Left forelimb (tissue), 1 donor: ENCODE data around the gene DSCAML1.

Source experiments
- DNase-seq: peaks from one replicate; pipeline ENCODE4 v3.0.0-alpha.2; 2018; ENCODE audit warnings: low spot score

Gene DSCAML1

DNA sequence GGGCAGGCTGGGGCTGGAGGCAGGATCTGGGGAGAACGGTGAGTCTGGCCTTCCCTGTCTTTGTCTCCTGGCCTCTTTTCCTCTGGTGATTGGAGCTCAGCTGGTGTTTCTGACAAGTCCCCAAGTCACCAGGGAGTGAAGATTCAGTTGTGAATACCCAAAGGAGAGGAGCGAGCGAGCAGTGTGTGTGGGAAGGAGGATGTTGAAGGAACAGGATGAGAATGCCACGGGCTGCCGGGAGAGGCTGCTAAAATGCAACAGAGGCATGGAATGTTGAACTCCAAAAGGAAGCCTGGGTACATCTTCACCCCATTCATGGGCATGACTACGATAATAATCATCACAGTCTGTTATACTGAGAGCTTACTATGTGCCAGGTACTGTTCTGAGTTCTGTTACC, 306.1 kb downstream of the DSCAML1 start:
- DNase-seq: no peak

DNA sequence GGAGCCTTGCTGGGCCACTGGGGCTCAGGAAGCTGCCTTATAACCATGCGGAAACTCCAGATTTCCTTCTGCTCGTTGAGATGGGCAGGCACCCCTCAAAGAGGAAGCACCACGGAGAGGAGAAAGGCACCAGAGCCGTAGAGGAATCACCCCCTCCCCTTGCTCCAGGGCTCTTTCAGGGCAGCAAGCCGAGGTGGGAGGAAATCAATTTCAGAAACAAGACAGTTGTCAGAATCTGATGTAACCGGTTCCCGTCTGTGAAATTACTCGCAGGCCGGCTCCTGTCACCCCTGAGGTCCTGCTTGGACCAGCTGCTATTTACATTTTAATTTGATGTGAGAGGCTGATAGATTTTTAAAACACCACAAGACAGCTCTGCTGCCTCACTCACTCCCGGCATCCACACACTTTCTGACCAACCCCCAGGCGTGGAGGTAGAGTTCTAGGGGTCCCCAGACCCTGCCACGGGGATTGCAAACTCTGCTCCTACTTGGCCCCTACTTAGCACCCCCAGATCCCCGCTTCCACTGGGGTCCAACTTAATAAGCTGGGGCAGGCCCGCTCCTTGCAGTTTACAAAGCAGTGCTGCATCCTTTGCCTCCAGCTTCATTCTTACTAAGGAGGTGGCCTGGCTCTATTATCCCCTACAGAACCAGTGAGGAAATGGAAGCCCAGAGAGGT, 306.9 kb downstream of the DSCAML1 start:
- DNase-seq: no peak

DNA sequence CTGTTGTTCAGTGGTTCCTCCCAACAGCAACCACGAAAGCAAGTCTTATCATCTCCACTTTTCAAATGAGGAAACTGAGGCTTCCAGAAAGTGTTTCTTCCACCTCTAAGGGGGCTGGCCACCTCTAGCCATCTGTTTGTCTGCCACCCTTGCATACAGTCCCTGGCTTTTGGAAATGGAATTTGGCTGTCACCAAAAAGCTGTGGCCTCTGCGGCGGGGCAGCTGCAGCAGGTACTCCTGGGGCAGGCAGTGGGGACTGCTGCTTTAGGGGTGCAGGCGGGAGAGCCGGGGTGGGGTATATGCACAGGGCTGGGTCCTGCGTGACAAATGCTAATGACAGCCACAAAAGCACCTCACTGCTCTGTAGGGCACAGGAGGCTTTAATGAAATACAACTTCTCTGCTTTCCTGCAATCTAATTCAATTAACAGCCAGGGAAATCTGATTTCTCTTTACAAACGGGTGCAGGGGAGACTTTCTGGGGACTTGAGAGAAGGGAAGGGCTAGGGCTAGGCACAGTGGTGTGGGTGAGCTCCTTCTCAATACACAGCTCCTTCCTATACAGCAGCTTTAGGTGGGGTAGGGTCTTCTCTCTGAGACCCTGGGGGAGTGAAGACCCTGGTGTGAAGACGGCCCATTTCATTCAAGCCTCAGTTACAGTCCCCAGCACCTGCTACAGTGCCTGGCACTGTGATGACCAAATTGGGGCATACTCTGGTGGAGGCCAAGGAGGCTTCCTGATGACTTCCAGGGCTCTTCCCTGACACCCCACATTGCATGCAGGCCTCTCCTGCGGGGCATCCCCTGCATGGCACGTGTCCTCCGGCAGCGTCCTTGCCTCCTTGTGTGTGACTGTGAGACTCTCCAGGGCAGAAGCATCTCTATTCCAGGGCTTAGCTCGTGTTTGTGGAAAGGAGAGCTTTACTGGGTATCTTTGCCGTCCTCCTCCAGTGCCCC, 307.7 kb downstream of the DSCAML1 start:
- no peak for DNase-seq

DNA sequence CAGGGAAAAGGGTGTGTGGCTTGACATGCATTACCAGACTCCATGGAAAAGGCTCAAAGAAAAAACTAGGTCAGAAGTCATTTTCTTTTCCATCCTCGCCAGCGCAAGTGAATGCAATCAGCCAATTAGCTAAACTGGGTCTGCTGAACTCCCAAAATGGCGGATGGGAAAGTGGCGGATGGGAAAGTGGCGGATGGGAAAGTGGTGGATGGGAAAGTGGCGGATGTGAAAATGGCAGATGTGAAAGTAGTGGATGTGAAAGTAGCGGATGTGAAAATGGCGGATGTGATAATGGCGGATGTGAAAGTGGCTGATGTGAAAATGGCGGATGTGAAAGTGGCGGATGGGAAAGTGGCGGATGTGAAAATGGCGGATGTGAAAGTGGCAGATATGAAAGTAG, 311.0 kb downstream of the DSCAML1 start:
- no peak for DNase-seq

DNA sequence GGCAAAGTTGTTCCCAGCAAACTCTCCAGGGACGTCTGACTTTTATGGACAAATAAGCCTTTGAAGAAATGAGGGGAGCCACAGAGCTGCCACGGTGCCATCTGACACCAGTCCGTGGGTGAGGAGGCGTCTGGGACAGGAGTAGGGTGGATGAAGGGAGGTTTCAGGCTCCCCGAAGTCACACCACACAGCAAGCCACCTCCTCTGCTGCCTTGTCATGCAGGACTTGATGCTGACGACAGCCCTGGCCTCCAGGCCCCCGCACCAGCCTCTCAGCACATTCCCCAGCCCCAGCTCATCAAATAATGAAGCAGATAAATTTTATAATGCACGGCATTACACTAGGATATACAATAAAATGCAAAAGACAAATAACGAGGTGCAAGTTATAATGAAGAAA, 312.9 kb downstream of the DSCAML1 start:
- DNase-seq: no peak

DNA sequence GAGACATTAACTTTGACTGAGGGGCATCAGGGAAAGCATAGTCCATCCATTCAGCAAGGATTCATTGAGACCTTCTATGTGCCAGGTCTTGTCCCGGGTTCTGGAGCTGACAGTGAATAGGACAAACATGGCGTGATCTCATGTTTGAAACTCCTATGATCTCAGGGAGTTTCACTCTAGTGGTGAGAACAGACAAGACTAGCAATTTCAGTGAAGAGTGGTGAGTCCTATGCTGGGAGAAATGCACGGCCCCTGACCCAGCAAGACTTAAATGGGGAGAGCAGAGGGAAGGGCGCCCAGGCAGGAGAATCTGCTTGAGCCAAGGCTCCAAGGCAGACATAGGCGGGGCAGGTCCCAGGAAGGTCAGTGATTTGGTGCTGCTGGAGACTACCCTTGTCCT, 313.6 kb downstream of the DSCAML1 start:
- no peak for DNase-seq

DNA sequence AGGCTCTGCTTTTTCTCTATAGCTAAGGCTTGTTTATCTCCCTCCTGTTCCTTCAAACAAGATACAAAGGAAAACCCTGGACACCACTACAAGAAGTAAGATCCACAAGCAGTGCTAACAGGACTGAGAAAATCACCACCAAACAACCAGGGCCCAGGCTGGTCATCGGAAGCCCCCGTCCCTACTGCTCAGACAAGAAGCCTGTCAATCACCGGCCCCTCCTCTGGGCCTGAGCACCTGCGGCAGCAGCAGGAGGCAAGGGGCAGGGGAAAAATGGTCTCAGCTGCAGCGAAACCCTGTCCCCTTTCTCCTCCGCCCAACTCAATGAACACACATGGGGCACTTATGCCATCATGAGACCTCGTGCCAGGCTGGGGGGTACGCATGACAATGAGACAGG, 314.1 kb downstream of the DSCAML1 start:
- no peak for DNase-seq

DNA sequence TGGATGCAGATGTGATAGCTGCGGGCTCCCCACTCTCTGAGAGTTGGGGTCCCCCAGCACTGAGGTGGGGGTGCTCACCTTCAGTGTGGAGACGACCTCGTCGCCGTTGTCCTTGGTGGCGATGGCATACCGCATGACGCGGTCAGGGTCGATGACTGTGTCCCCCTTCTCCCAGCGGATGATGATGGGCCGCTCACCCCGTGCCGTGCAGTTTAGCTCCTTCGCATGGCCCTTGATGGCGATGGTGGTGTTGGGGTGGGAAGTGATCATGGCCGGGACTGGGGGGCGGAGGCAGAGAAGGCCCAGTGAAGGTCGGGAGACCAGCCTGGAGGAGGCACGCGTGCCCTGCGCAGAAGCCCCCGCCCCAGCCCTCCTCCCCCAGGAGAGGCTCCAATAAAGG, 315.1 kb downstream of the DSCAML1 start:
- no peak for DNase-seq

DNA sequence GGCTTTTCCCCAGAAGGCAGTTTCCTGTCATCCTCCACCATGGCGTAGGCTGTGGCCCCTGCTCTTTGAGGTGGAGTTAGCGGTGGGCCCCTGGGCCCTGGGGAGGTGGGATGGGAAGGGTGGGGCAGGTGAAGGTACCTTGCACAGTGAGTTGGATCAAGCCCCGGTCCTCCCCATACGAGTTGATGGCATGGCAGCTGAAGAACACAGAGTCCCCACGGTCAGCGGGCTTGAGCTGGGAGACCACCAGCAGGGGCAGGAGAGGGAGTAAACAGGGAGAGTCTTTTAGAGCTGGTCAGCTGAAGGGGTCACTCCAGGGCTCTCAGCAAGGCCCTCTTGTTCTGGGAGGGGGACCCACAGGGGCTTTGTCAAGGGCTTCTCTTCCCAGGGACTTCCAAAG, 316.0 kb downstream of the DSCAML1 start:
- no peak for DNase-seq

DNA sequence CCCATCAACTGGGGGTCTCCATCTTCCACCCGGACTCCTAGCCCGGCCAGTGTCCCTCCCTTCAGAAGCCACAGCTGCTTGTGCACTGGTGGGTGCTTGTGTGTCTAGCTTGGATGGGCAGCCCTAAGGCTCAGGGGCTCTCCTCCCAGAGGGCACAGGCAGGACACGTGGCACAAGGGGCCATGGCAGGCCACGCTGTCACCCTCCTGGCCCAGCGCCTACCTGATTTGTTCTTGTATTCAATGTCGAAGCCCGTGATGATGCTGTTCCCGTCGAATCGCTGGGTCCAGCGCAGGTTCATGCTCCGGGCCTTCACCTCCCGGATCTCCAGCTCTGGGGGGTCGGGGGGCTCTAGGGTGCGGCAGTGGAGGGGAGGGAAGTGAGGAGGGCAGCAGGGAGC, 316.8 kb downstream of the DSCAML1 start:
- no peak for DNase-seq

DNA sequence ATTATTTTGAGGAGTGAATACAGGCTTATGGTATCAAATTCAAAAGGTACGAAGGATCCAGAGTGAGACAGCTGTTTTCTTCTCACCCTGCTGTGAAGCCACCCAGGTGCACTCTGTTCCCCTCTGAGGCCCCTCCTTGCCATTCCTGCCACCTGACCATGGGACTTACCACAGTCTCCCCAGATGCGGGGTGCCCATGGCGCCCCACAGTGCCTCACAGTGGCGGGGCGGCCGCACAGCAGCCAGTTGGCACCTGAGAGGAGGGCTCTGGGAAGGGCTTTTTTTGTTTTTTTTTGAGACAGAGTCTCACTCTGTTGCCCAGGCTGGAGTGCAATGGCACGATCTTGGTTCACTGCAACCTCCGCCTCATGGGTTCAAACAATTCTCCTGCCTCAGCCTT, 317.6 kb downstream of the DSCAML1 start:
- no peak for DNase-seq

DNA sequence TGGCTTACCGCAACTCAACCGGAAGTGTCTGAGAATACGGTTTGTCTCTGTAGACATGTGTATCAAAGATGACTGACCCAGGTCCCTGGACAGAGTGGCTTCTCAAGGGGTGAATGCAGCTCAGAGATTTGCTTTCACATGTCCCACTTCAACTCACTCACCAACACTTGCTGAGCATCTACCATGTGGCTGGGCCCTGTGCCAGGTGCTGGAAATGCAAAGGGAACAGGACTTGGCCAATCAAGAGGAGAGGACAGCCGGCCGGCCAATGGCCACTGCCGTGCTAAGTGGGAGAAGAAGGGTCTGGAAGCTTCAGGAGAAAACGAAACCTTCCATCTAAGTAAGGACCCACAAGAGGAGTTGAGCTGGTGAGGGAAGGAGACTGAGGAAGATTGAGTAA, 318.1 kb downstream of the DSCAML1 start:
- no peak for DNase-seq

DNA sequence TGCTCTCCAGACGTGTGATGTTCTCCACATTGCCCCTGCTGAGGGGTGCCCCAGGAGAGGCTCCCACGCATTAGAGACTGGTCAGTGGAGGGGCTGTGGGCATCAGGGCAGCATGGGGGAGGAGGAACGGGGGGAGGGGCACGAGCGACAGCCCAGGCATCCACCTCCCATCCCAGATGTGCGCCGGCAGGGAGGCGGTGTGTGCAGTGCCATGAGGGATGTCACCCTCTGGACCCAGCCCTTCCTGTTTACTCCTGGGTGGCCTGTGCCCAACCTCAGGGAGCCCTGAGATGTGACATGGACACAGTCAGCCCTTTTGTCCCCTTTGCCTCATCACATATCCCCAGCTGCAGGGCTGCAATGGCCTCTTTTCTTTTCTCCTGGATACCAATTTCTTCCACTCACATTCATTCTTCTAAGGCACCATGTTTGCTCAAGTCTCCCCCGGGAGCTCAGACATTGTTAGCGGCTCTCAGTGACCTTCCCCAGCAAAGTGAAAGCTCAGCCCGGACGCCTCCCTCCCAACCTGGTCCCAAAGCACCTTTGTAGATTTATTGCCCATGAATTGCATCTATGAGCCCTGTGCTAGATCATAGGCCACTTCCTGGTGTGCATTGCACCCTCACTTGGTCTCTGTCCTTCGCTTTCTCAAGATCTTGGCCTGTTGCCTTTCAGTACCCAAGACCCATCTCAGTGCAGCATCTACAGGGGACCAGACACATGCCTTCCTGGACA, 318.7 kb downstream of the DSCAML1 start:
- no peak for DNase-seq

DNA sequence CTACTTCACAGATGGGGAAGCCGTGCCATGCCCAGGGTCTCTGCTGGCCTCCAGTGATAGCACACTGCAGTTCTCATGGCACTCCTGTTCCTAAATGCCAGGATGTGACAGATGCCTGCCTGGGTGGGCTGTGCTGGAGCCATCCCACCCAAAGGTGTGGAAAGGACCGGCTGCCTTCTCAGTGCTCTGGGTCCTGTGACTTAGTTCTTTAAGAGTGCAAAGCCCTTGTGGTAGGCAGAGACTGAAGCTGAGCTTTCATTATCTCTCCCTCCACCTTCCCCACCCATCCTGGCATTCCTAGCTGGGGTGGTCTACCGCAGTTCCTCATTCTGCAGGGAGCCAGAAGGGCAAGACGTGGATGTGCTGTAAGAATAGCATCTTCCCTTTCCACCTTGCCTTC, 319.3 kb downstream of the DSCAML1 start:
- no peak for DNase-seq

DNA sequence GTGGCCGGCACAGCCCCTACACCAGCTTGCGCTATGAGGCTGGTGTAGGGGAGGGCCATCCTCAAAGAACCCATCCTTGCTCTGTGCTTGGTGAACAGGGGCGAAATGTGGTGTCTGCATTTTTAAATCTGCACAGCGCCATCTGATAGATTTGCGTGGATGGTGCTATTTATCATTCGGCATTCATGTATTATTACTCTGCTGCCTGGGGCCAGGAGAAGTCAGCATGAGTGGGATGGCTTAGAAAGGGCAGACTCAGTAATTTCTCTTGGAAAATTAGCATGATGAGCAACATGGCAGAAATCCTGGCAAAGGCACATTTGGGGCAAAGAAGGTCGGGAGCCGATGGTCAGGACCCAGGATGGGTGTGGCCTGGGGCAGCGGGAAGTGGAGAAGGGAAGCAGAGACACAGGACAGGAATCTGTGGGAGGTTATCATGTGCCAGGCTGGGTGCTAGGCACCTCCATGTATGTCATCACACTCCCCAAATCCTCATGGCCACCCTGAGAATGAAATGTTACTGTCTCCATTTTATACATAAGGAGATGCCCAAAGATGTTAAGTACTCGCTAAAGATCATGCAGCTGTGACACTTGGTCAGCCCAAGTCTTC, 320.4 kb downstream of the DSCAML1 start:
- no peak for DNase-seq

DNA sequence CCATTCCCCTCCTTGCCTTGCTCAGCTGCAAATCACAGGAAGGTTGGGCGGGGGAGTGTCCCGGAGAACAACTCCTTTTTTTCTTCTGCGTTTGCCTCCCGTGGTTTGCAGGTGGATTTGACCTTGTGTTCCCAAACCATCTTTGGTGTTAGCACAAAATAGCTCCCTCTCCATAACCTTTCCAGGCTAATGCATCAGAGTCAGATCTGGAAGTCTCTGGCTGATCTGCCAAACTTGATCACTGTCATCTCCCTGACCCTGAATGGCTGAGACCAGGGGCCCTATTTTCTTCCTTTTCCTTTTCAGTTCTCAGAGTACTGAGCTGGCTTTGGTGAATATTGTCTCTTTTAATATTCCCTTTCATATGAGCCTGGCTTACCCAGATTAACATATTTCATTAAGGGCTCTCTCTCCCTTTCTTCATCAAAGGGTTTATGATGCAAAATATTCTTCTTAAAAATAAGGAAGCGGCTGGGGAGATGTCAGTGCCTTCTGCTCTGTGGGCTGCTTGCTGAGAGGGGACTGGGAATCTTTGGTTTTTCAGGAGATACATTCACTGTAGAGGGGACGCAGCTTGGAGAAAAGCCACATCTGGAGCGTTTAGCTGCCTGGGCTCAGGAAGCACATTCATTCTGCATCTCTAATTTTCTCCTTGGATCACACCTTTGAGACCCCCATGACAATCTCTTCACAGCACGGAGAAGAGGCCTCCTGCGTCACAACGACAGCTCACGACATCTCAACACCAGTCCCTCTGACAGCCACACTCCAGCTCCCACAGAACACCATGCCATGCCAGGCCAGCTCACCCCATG, 321.1 kb downstream of the DSCAML1 start:
- DNase-seq: no peak

DNA sequence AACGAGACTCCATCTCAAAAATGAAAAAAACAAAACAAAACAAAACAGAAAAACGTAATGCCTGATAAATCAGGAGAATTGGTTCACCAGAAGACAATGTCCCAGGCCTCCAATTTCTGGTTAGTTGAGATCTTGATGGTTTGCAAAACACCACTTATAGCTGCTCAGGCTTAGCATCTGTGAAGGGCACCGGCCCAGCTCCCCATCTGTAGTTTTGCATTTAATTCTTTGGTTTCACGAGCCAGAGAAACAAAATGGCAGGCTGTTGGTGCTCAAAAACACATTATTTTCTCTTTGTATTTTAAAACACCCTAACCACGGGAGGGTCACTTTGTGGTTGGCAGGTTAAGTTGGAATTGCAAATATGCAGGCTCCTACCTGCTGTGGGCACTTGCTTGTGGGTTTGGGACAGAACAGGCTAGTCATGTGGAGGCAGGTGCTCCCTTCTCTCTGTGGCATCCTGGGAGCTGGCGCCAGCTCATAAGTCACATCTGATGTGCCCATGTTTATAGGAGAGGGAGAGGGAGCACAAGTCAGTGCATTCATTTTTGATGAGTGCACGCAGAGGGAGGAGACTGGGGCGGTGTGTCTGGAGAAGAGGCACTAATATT, 323.4 kb downstream of the DSCAML1 start:
- DNase-seq: no peak

DNA sequence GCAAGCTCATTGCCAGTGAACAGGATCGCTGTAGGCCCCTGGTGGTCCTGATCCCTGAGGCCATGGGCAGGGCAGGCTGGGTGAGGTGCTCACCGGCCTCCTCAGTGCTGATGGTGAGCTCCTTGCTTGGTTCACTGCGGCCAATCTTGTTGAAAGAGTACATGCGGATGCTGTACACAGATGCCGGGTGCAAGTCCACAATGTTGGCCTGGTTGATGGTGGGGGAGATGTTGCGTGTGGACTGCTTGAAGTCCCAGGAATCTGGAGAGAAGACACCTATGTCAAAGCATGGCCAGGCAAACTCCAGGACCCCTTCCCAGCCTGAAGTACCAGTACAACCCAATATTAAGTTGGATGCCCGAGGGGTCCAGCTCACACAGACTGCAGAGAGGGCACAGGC, 325.2 kb downstream of the DSCAML1 start:
- DNase-seq: no peak

DNA sequence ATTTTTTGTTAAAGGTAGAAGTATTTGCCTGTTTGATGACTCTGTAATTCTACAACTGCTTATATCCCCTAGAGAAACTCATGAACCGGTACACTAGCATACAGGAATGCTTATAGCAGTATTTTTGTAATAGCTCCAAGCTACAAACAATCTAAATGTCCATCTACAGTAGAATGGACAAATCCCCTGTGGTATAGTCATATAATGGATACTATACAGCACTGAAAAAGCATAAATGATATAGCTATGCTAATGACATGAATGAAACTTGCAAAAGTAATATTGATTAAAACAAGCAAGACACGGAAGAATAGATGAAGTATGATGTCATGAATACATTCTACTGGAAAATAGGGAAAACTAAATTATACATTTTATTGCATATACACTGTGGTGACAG, 326.4 kb downstream of the DSCAML1 start:
- no peak for DNase-seq

DNA sequence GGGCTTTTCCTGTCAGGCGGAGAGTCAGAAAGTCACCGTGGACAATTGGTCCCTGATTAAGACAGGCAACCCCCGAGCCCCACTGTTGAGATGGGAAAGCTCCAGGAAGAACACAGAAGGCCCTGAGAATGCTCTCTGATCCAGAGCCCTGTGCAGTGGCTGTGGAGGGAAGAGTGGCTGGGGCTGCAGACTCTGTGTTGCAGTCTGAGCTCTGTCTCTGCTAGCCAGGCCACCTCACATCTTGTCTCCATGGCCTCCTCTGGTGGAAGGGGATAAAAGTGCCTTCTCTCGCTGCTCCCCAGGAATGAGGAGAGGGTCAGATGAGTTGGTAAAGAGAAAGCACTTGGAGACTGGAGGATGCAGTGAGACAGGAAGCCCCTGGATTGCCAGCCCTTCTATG, 328.1 kb downstream of the DSCAML1 start:
- no peak for DNase-seq

DNA sequence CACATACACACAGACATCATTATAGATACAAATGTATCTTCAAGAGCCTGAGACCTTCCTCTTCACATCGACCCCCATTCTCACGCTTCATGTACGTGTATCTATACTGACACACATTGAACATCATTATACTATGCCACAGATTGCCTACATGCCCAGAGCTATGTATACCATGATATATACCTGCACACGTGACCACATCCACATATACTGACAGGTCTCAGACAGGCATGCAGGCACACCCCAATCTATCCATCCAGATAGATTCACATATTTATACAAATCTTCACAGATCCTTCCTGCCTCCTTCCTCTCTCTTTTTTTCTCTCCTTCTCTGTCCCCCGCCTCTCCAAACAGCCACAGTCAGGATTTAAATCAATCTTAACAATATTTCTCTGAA, 329.2 kb downstream of the DSCAML1 start:
- DNase-seq: no peak
